Measurements from ENCODE around the gene C11orf24.
A peak's percentile ranks its signal among the peaks of the same experiment; 100 is the strongest.

The C11orf24 gene

GRCh38 chr11:68297812-68298658, 26.3 kb upstream of the C11orf24 start:
- no peak overlapping the region for H3K4me3 ChIP-seq (ENCODE audit: low read depth, low read length)
- TF ChIP-seq CTCF (IDR thresholded peaks at IDR 0.05; ENCODE audit: low read depth, low read length): peak; percentile 90

- no peak for TF ChIP-seq CTCF (IDR thresholded peaks at IDR 0.05; ENCODE audit: low read depth, low read length)
- no peak overlapping the region for H3K4me3 ChIP-seq (ENCODE audit: low read depth, low read length)
These were observed 25.7 kb upstream of the C11orf24 start for GRCh38 chr11:68297494-68297811.

- no peak for TF ChIP-seq CTCF (IDR thresholded peaks at IDR 0.05; ENCODE audit: low read depth, low read length)
These were observed 25.2 kb upstream of the C11orf24 start for GRCh38 chr11:68297052-68297378.

GRCh38 chr11:68296344-68297051, 24.7 kb upstream of the C11orf24 start:
- H3K4me3 ChIP-seq (ENCODE audit: low read depth, low read length): no peak overlapping the region
- TF ChIP-seq CTCF (IDR thresholded peaks at IDR 0.05; ENCODE audit: low read depth, low read length): no peak

More at GRCh38 chr11:68297052-68297378, 25.2 kb upstream of the C11orf24 start:
- H3K4me3 ChIP-seq (ENCODE audit: low read depth, low read length): no peak overlapping the region

- TF ChIP-seq CTCF (IDR thresholded peaks at IDR 0.05; ENCODE audit: low read depth, low read length): no peak
- H3K4me3 ChIP-seq (ENCODE audit: low read depth, low read length): no peak overlapping the region
These were observed 24.2 kb upstream of the C11orf24 start for GRCh38 chr11:68295940-68296339.

GRCh38 chr11:68295271-68295670, 23.5 kb upstream of the C11orf24 start:
- no peak overlapping the region for H3K4me3 ChIP-seq (ENCODE audit: low read depth, low read length)
- TF ChIP-seq CTCF (IDR thresholded peaks at IDR 0.05; ENCODE audit: low read depth, low read length): no peak

GRCh38 chr11:68293708-68294107, 21.9 kb upstream of the C11orf24 start:
- no peak overlapping the region for H3K4me3 ChIP-seq (ENCODE audit: low read depth, low read length)
- no peak for TF ChIP-seq CTCF (IDR thresholded peaks at IDR 0.05; ENCODE audit: low read depth, low read length)
